Measurements from ENCODE around the gene DNMT3A. TPM values are rescaled to one million over a fixed set of nuclear protein-coding genes. Genes with fewer than 3 reads are reported as not detected.
A peak's percentile ranks its signal among the peaks of the same experiment; 100 is the strongest.

DNMT3A gene
- total RNA-seq, 1 donor from 2014 or later = 31.7 TPM

- DNase-seq (ENCODE audit: low read depth, low spot score) = no peak
Measured at GRCh38 chr2:25347205-25347815, 5.6 kb upstream of the DNMT3A start.

GRCh38 chr2:25343187-25343825 is 1.6 kb upstream of the DNMT3A start:
- no peak for DNase-seq (ENCODE audit: low read depth, low spot score)

- DNase-seq (ENCODE audit: low read depth, low spot score) = peak; percentile 56
Measured at GRCh38 chr2:25342372-25343186, 854 bp upstream of the DNMT3A start.

GRCh38 chr2:25341011-25341727 is 556 bp downstream of the DNMT3A start:
- no peak for DNase-seq (ENCODE audit: low read depth, low spot score)

GRCh38 chr2:25340181-25340921 is 1.4 kb downstream of the DNMT3A start:
- no peak for DNase-seq (ENCODE audit: low read depth, low spot score)

- DNase-seq (ENCODE audit: low read depth, low spot score) = no peak
Measured at GRCh38 chr2:25339791-25340180, 1.9 kb downstream of the DNMT3A start.

- no peak for DNase-seq (ENCODE audit: low read depth, low spot score)
Measured at GRCh38 chr2:25339211-25339674, 2.5 kb downstream of the DNMT3A start.

GRCh38 chr2:25338401-25338800 is 3.3 kb downstream of the DNMT3A start:
- no peak for DNase-seq (ENCODE audit: low read depth, low spot score)

- no peak for DNase-seq (ENCODE audit: low read depth, low spot score)
Measured at GRCh38 chr2:25337891-25338290, 3.8 kb downstream of the DNMT3A start.

GRCh38 chr2:25337276-25337675 is 4.4 kb downstream of the DNMT3A start:
- DNase-seq (ENCODE audit: low read depth, low spot score) = no peak

- no peak for DNase-seq (ENCODE audit: low read depth, low spot score)
Measured at GRCh38 chr2:25336383-25336841, 5.3 kb downstream of the DNMT3A start.

GRCh38 chr2:25335971-25336370 is 5.8 kb downstream of the DNMT3A start:
- no peak for DNase-seq (ENCODE audit: low read depth, low spot score)

GRCh38 chr2:25335204-25335603 is 6.5 kb downstream of the DNMT3A start:
- no peak for DNase-seq (ENCODE audit: low read depth, low spot score)

GRCh38 chr2:25334482-25334881 is 7.2 kb downstream of the DNMT3A start:
- no peak for DNase-seq (ENCODE audit: low read depth, low spot score)

- DNase-seq (ENCODE audit: low read depth, low spot score) = no peak
Measured at GRCh38 chr2:25333981-25334380, 7.7 kb downstream of the DNMT3A start.

GRCh38 chr2:25332571-25332970 is 9.2 kb downstream of the DNMT3A start:
- no peak for DNase-seq (ENCODE audit: low read depth, low spot score)

- no peak for DNase-seq (ENCODE audit: low read depth, low spot score)
Measured at GRCh38 chr2:25331686-25332365, 9.9 kb downstream of the DNMT3A start.

GRCh38 chr2:25330937-25331336 is 10.8 kb downstream of the DNMT3A start:
- no peak for DNase-seq (ENCODE audit: low read depth, low spot score)

- DNase-seq (ENCODE audit: low read depth, low spot score) = no peak
Measured at GRCh38 chr2:25330273-25330672, 11.5 kb downstream of the DNMT3A start.

Measured in pulmonary artery endothelial cell (primary cell).